ENCODE results near the gene TOLLIP.

The TOLLIP gene

DNA sequence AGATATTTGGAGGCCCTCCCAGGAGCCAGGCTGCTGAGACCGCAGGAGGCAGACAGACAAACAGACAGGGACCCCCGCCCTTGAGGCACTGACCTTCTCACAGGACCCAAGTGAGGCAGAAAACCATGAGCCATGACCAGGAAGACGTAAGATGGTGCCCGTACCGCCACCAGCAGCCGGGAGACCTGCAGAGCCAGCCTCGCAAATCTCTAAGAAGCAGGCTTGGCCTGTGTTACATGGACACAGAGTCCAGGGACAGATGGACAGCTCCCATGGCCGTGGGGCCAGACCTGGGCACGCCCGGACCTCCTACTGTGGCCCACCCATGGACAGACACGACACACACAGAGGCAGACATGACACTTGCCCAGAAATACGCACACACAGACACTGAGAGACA, 30.7 kb upstream of the TOLLIP start:
- H3K4me3 ChIP-seq (ENCODE audit: low read depth, low read length), result no peak overlapping the region
- TF ChIP-seq, protein P1, sequence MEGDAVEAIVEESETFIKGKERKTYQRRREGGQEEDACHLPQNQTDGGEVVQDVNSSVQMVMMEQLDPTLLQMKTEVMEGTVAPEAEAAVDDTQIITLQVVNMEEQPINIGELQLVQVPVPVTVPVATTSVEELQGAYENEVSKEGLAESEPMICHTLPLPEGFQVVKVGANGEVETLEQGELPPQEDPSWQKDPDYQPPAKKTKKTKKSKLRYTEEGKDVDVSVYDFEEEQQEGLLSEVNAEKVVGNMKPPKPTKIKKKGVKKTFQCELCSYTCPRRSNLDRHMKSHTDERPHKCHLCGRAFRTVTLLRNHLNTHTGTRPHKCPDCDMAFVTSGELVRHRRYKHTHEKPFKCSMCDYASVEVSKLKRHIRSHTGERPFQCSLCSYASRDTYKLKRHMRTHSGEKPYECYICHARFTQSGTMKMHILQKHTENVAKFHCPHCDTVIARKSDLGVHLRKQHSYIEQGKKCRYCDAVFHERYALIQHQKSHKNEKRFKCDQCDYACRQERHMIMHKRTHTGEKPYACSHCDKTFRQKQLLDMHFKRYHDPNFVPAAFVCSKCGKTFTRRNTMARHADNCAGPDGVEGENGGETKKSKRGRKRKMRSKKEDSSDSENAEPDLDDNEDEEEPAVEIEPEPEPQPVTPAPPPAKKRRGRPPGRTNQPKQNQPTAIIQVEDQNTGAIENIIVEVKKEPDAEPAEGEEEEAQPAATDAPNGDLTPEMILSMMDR (IDR thresholded peaks at IDR 0.05; ENCODE audit: low read depth, low read length), result no peak

DNA sequence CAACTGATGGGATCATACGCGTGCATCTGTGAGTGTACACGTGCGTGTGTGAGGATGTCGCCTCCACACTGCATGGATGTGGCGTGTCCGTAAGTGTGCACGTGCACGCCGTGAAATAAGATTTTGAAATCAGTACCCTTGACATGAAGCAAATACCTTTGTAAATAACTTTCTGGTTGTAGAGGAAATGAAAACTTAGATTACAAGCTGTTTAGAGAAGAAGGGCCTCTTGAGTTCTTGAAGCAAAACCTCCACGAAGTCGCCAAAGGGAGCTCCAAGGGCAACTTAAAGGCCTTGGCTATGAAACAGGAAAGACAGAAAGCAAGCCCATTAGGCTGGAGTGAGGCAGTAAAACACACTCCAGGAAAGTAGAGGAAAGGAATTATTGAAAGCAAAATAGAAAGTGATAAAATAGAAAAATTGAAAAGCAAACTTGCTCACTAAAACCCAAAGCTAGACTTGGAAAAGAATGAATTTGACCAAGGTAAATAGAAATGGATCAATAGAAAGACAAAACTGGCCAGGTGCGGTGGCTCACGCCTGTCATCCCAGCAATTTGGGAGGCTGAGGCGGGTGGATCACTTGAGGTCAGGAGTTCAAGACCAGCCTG, 29.7 kb upstream of the TOLLIP start:
- H3K4me3 ChIP-seq (ENCODE audit: low read depth, low read length), result no peak overlapping the region
- TF ChIP-seq, protein P1 (IDR thresholded peaks at IDR 0.05; ENCODE audit: low read depth, low read length), result no peak

DNA sequence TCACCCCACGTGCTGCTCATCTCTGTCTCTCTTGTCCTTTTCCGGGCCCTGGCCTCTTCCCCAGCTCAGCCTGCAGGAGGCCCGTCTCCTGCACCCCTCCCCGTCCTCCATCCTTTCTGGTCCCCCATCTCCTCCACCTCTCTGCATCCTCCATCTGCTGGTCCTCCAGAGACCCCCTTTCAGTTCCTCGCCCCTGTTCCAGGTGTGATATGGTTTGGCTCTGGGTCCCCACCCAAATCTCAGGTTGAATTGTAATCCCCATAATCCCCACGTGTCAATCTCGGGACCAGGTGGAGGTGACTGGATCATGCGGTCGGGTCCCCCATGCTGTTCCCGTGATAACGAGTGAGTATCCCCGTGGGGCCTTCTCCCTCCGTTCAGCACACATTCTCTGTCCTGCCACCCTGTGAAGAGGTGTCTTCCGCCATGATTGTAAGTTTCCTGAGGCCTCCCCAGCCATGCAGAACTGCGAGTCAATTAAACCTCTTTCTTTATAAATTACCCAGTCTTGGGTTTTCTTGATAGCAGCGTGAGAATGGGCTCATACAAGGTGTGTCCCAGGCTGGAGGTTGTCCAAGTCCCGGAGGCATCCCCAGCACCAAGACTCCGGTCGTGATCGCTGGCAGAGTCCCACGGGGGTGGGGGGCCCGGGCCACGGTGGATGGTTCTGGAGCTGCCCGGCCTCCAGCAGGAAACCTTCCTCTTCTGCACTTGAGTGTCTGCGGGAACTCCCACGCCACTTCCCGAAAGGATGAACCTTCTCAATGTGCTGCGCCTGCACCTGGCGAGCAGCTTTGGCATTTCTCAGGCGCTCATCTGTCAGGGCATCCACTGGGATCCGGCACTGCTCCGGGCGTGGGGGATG, 29.0 kb upstream of the TOLLIP start:
- no peak overlapping the region for H3K4me3 ChIP-seq (ENCODE audit: low read depth, low read length)
- TF ChIP-seq, protein P1 (IDR thresholded peaks at IDR 0.05; ENCODE audit: low read depth, low read length), result no peak

DNA sequence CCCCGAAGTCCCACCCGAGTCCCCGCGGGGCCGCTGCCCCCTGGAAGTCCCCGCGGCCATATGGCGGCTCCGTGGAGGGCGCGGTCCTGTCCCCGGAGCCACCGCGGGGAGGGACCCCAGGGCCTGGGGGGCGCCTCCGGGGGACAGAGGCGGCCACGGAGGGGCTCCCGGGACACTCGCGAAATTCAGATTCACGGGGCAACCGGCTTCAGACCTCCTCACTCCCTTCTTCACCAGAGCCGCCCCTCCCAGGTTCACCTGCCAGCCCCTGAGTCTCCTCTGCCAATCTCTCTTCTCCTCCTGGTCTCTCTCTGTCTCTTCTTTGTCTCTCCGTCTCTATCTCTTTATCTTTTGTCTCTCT, 28.2 kb upstream of the TOLLIP start:
- H3K4me3 ChIP-seq (ENCODE audit: low read depth, low read length), result no peak overlapping the region
- TF ChIP-seq, protein P1 (IDR thresholded peaks at IDR 0.05; ENCODE audit: low read depth, low read length), result no peak

DNA sequence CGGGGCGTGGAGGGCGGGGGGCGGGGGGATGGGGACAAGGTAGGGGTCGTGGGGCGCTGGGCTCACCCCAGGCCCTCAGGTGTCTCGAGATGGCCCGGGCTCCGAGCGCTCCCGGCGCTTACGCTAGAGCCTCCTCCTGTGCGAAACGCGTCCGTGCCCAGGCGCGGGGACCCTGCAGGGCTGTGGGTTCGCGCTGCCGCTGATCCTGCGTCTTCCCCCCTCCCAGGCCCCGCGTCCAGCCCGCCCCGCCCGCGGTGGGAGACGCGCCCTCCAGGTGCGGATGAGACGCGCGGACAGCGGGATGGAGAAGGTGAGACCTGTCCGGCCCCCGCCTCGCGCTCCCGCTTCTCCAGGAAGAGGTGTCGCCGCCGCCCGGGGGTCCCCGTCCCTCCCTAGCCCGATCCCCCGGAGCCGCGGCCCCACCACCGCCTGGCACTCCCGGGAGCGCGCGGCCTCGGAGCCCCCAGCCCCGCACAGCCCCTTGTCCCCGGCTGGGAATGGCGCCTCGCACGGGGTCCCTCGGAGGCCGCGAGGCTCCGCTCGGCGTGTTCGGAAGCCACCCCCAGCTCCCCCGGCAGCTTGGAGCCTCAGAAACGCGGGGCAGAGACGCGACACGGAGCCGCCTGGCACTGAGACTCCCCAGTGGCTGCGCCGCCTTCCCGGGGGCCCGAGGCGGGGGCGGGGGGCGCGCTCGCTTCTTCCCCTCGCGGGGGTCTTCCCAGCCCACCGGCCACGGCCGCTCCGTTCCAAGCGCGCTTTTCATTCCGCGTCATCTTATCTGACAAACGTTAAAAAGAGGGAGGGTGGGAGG, 27.6 kb upstream of the TOLLIP start:
- H3K4me3 ChIP-seq (ENCODE audit: low read depth, low read length), result no peak overlapping the region
- TF ChIP-seq, protein P1 (IDR thresholded peaks at IDR 0.05; ENCODE audit: low read depth, low read length), result no peak

DNA sequence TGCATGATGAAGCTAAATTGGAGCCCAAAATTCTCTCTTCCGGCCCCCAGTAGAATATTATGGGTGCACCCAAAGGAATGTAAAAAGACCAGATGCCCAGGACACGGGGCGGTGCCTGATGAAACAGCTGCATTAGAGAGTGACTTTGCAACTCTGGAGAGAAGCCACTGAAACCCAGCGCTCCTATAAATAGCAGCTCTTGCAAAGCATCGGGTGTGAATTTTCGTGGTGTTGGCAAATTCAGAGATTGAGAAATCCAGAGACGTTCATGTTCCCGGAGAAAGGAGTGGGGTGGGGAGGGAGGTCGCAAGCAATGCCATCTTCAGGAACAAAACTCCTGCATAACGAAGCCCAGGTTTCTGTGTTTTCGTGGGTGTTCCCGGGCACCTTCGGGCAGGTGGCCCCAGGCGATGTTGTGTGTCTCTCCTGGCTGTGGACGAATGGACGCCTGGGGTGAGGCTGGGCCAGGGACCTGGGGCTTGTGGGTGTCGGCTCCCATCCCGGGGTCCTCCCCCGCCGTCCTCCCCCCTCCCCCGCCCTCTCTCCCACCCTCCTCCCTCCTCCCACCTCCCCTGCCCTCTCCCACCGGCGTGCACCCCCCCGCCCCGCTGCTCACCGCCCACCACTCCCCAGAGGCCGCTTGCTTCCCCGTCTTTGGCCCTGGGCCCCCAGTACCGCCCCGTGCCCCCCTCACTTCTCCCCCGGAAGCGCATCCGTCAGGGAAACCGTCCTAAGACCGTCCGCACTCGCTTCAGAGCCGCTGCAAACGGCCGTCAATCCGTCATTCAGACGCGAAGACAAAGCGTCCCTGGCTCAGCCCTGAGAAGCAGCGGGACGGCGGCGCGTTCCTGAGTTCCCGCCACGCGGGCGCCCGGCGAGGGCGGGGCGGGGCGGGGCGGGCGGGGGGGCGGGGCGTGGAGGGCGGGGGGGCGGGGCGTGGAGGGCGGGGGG, 26.7 kb upstream of the TOLLIP start:
- peak overlapping the region; percentile 43 for H3K4me3 ChIP-seq (ENCODE audit: low read depth, low read length)
- TF ChIP-seq, protein P1 (IDR thresholded peaks at IDR 0.05; ENCODE audit: low read depth, low read length), result no peak

Measured in WI38 (cell line).